AG09309 (cell line): ENCODE data around the gene SPP1.
A peak's percentile ranks its signal among the peaks of the same experiment; 100 is the strongest.

Experiments
- DNase-seq: peaks from one replicate; pipeline ENCODE4 v3.0.0-alpha.2; 2010; ENCODE audit warnings: low read depth
- H3K4me3 ChIP-seq: 2 replicates; pipeline ENCODE4 v1.5.1; 2011; ENCODE audit warnings: mild to moderate bottlenecking, low read depth, low read length, moderate library complexity; ENCODE audit not compliant: control insufficient read depth
- TF ChIP-seq, protein P1 (sequence below): IDR thresholded peaks from 2 replicates; pipeline ENCODE4 v1.5.1; 2011; ENCODE audit warnings: mild to moderate bottlenecking, low read depth, low read length, inconsistent platforms; ENCODE audit not compliant: insufficient read depth, control insufficient read depth; ENCODE audit errors: missing control alignments

The SPP1 gene

DNA sequence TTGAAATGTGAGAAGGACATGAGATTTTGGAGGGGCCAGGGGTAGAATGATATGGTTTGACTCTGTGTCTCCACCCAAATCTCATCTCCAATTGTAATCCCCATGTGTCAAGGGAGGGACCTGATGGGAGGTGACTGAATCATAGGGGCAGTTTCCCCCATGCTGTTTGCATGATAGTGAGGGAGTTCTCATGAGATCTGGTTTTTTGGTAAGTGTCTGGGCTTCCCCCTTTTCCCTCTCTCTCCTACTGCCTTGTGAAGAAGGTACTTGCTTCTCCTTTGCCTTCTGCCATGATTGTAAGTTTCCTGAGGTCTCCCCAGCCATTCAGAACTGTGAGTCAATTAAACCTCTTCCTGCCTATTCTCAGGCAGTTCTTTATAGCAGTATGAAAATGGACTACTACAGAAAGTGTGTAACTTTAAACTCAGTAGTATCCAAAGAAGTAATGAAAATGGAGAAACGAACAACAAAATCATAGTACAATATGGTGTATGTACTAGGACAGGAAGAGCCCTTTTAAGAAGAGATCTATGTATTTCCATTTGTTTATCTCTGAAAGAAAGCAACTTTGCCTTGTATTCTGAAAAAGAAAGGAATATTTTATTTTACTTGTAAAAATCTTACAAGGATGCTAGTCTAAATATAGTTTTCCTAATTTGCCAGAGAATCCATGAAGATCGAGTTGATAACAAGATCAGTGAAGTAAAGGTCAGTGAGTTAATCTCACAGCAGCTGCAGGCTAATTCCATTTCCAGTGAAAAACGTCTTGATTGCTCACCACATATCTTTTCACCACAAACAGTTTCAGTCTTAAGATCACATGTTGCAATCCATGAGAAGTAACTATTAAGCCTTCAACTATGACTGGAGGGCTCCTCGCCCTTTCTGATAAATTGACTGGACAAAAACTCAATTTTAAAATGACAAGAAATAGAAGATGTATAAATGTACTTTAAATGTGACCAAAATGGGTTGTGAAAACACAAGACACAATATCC is 52.4 kb downstream of the SPP1 start:
- TF ChIP-seq, protein P1, sequence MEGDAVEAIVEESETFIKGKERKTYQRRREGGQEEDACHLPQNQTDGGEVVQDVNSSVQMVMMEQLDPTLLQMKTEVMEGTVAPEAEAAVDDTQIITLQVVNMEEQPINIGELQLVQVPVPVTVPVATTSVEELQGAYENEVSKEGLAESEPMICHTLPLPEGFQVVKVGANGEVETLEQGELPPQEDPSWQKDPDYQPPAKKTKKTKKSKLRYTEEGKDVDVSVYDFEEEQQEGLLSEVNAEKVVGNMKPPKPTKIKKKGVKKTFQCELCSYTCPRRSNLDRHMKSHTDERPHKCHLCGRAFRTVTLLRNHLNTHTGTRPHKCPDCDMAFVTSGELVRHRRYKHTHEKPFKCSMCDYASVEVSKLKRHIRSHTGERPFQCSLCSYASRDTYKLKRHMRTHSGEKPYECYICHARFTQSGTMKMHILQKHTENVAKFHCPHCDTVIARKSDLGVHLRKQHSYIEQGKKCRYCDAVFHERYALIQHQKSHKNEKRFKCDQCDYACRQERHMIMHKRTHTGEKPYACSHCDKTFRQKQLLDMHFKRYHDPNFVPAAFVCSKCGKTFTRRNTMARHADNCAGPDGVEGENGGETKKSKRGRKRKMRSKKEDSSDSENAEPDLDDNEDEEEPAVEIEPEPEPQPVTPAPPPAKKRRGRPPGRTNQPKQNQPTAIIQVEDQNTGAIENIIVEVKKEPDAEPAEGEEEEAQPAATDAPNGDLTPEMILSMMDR, result no peak
- no peak overlapping the region for H3K4me3 ChIP-seq
- DNase-seq, result peak; percentile 82

DNA sequence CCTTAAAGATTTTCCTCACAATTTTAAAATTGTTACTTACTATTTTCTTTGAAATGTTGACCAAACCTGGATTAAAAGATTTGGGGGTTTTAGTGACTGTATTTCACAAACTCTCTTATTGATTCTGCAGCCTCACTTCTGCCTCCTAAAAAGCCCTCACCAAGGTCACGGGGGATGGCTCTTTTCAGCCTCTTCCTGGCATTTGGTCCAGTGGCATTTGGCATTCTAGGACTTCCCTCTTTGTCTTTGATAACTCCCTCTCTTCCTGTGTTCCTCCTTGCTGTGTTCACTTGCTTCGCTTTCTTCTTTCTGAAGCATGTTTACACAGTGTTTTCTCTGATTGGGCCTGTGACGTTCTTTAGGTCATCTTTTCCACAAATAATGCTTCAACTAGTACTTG is 53.4 kb downstream of the SPP1 start:
- DNase-seq, result no peak
- H3K4me3 ChIP-seq, result no peak overlapping the region
- TF ChIP-seq, protein P1, result no peak

DNA sequence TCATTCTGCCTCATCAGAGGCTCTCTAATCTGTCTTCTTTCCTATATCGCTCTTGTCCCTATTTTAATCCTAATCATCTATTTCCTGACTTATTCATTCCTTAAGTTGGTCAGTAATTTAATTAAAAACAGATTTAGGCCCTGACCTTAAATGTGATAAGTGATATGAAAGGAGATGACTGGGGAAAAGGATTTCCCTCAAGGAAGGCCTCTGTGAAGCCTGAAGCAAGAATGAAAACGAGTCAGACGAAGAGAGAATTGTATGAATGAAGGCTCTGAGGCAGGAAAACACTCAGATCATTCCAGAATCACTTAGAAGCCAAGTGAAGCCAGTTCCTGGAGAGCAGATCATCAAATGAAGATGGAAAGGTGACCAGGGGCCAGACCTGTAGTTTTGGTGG is 54.0 kb downstream of the SPP1 start:
- TF ChIP-seq, protein P1, result no peak
- no peak overlapping the region for H3K4me3 ChIP-seq
- DNase-seq, result no peak

DNA sequence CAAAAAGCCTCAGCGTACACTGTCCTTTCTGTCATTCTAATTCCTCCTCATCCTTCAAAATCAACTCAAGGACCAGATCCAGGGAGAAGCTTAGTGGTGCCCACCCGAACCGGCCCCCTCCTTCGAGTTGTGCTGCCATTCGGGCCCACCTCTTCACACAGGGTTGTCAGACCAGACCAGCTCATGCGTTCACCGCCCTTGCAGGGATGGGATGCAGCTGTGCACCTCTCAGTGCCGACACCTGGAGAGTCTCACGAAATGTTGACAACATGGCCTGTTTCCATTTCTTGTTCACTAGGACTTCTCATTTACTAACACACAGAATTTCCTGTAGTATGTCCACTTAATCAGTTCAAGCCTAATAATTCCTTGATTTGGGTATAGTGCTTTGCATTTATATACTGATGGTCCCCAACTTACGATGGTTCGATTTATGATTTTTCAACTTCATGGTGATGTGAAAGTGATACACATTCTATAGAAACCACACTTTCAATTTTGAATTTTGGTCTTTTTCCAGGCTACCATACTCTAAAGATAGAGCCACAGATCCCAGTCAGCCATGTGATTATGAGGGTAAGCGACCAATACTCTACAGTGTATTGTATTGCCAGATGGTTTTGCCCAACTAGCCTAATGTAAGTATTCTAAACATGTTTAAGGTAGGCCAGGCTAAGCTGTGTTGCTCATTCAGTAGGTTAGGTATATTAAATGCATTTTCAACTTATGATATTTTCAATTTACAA is 55.2 kb downstream of the SPP1 start:
- DNase-seq, result no peak
- TF ChIP-seq, protein P1, result no peak
- no peak overlapping the region for H3K4me3 ChIP-seq
